CD4-positive, alpha-beta T cell treated with Interferon gamma for 1 hour (primary cell): Measurements from ENCODE around the gene SGPP2.
"Not testable (repeated sequence)": the region's sequence is repeated elsewhere in the genome, so short reads cannot be mapped to it uniquely, and the experiment has no call there.

ENCODE experiments used
- DNase-seq: peaks from one replicate; pipeline ENCODE4 v3.0.0-alpha.2; 2020

SGPP2 gene

GRCh38 chr2:222584589-222584988 is 160.2 kb downstream of the SGPP2 start:
- not testable (repeated sequence) for DNase-seq

- DNase-seq, result no peak
These were observed 167.3 kb downstream of the SGPP2 start for GRCh38 chr2:222591661-222592060.

- DNase-seq, result no peak
These were observed 167.8 kb downstream of the SGPP2 start for GRCh38 chr2:222592176-222592575.

- DNase-seq, result no peak
These were observed 170.3 kb downstream of the SGPP2 start for GRCh38 chr2:222594679-222595078.

- no peak for DNase-seq
These were observed 171.2 kb downstream of the SGPP2 start for GRCh38 chr2:222595581-222595980.

- no peak for DNase-seq
These were observed 174.3 kb downstream of the SGPP2 start for GRCh38 chr2:222598611-222599010.

GRCh38 chr2:222603501-222603900 is 179.2 kb downstream of the SGPP2 start:
- no peak for DNase-seq

- DNase-seq, result no peak
These were observed 180.6 kb downstream of the SGPP2 start for GRCh38 chr2:222604749-222605515.

- no peak for DNase-seq
These were observed 182.0 kb downstream of the SGPP2 start for GRCh38 chr2:222606306-222606705.

GRCh38 chr2:222608081-222608480 is 183.7 kb downstream of the SGPP2 start:
- DNase-seq, result no peak

- DNase-seq, result no peak
These were observed 185.0 kb downstream of the SGPP2 start for GRCh38 chr2:222609381-222609780.
